CD8-positive, alpha-beta memory T cell (primary cell): ENCODE measurements around the gene TYK2. TPM values are rescaled to one million over a fixed set of nuclear protein-coding genes. Genes with fewer than 3 reads are reported as not detected.

ENCODE experiments used
- CTCF ChIA-PET: fragments of 350-600 bp; sonication (Branson Sonifier 250); formaldehyde crosslinking; loops from one replicate; lab custom pipeline; 2021; ENCODE audit warnings: antibody characterized with exemption; lab: Charles Lee
- POLR2A ChIA-PET: fragments of 350-600 bp; sonication (Branson Sonifier 250); formaldehyde crosslinking; loops from one replicate; lab custom pipeline; 2021; ENCODE audit warnings: antibody characterized with exemption; lab: Charles Lee
- DNase-seq, 5 donors: peaks; one replicate each; pipeline versions ENCODE4 v3.0.0 to v3.0.0-alpha.2; 2020 to 2022; ENCODE audit warnings: mixed read lengths in 1 of 5
- H3K27ac ChIP-seq: one replicate; pipeline ENCODE4 v1.7.0; 2013; ENCODE audit warnings: low read depth, mild to moderate bottlenecking, low read length, moderate library complexity
- H3K27me3 ChIP-seq: 2 replicates; pipeline ENCODE4 v1.7.0; 2013; ENCODE audit warnings: low read length, mild to moderate bottlenecking; ENCODE audit not compliant: insufficient read depth, poor library complexity, severe bottlenecking
- H3K36me3 ChIP-seq: 2 replicates; pipeline ENCODE4 v1.7.0; 2013; ENCODE audit warnings: mild to moderate bottlenecking, low read length, moderate library complexity; ENCODE audit not compliant: insufficient read depth
- H3K4me1 ChIP-seq: 2 replicates; pipeline ENCODE4 v1.7.0; 2013; ENCODE audit warnings: mild to moderate bottlenecking, low read length, moderate library complexity; ENCODE audit not compliant: insufficient read depth
- H3K4me3 ChIP-seq: 2 replicates; pipeline ENCODE4 v1.7.0; 2013; ENCODE audit warnings: mild to moderate bottlenecking, low read length
- H3K9me3 ChIP-seq: 2 replicates; pipeline ENCODE4 v1.7.0; 2013; ENCODE audit warnings: mild to moderate bottlenecking, low read length
- H3K27ac Mint-ChIP-seq, 8 donors: one replicate each; pipeline ENCODE4 v1.8.0; 2020 to 2021; ENCODE audit warnings: mixed read lengths in 8 of 8, mild to moderate bottlenecking in 6 of 8, inconsistent platforms in 3 of 8, moderate library complexity in 3 of 8
- H3K27me3 Mint-ChIP-seq, 2 donors: one replicate each; pipeline ENCODE4 v1.8.0; 2020 to 2021; ENCODE audit warnings: mixed read lengths in 2 of 2, mild to moderate bottlenecking in 1 of 2, moderate library complexity in 1 of 2
- H3K36me3 Mint-ChIP-seq, 3 donors: one replicate each; pipeline ENCODE4 v1.8.0; 2020 to 2021; ENCODE audit warnings: mixed read lengths in 3 of 3, inconsistent platforms in 1 of 3, mild to moderate bottlenecking in 1 of 3
- H3K4me1 Mint-ChIP-seq, 3 donors: one replicate each; pipeline ENCODE4 v1.8.0; 2020 to 2021; ENCODE audit warnings: mixed read lengths in 3 of 3, inconsistent platforms in 1 of 3, mild to moderate bottlenecking in 1 of 3
- H3K4me3 Mint-ChIP-seq, 7 donors: one replicate each; pipeline ENCODE4 v1.8.0; 2020 to 2021; ENCODE audit warnings: mixed read lengths in 7 of 7, mild to moderate bottlenecking in 6 of 7, moderate library complexity in 4 of 7, inconsistent platforms in 2 of 7
- H3K9me3 Mint-ChIP-seq, 5 donors: one replicate each; pipeline ENCODE4 v1.8.0; 2020 to 2022; ENCODE audit warnings: mixed read lengths in 5 of 5, mild to moderate bottlenecking in 3 of 5, moderate library complexity in 2 of 5, inconsistent platforms in 1 of 5
- polyA plus RNA-seq: library from polyadenylated mRNA; unstranded; fragments of 300-500 nt; fragmentation: Illumina TruSeq; gene quantifications from one replicate; pipeline ENCODE4 v1.2.3, GENCODE V29; 2021
- total RNA-seq, 2 experiments: library from RNA; stranded (reverse); gene quantifications; one replicate each; pipeline ENCODE4 v1.2.3, GENCODE V29; 2021

The TYK2 gene
- total RNA-seq (100 to 1,000 TPM; 210 to 212 TPM), polyA plus RNA-seq (74.4 TPM)

GRCh38 chr19:10380313-10381102 lies at the start of gene TYK2:
TSS of gene TYK2 (minus strand) at chr19:10380572. CDS start at chr19:10378406, 2,166 bp downstream.
- H3K36me3 ChIP-seq, result no peaks in the 10 kb centered on the region
- Mint-ChIP-seq H3K27ac (peak within 1 kb of the TSS; percentile 86 to 99 (median 97)), H3K27me3 (no peaks in the 10 kb centered on the region), H3K4me1 (peaks cover 18 to 28% (median 27%) of the 10 kb centered on the region in 3 donors), H3K9me3 (no peaks in the 10 kb centered on the region), H3K4me3 (peak within 1 kb of the TSS; percentile 90 to 97 (median 93)), H3K36me3 (peaks cover 6 to 30% (median 8%) of the 10 kb centered on the region in 3 donors)
- peak within 1 kb of the TSS; percentile 90 for H3K27ac ChIP-seq
- peak; percentile 92 to 97 (median 97) for DNase-seq
- H3K4me3 ChIP-seq, result peak within 1 kb of the TSS; percentile 91
- H3K4me1 ChIP-seq, result peaks cover 11% of the 10 kb centered on the region
- no peaks in the 10 kb centered on the region for H3K27me3 ChIP-seq
- ChIA-PET POLR2A (interaction anchor here (0.6 to 2.0 kb wide), 8 partner anchors 10 to 347 kb away, joined by 3 to 10 read pairs (median 4); partner anchors contain the start of genes CDC37, ICAM1, ICAM5 and RAVER1), CTCF (interaction anchor here (0.6 to 14.7 kb wide), 10 partner anchors 8 to 395 kb away, joined by 3 to 355 read pairs (median 4); partner anchors contain the start of gene ICAM1)
- no peaks in the 10 kb centered on the region for H3K9me3 ChIP-seq

GRCh38 chr19:10428996-10429381 lies 48.6 kb upstream of the TYK2 start:
- peaks cover 66 to 89% (median 72%) of the 10 kb centered on the region in 3 donors for H3K4me1 Mint-ChIP-seq
- peaks cover 0 to 4% (median 2%) of the 10 kb centered on the region in 5 donors for H3K9me3 Mint-ChIP-seq
- H3K27me3 Mint-ChIP-seq, result peaks cover 5 to 7% of the 10 kb centered on the region in 2 donors
- peaks cover 4% of the 10 kb centered on the region for H3K27me3 ChIP-seq
- H3K27ac ChIP-seq, result peak overlapping the region; percentile 76
- DNase-seq, result no peak
- H3K36me3 Mint-ChIP-seq, result peaks cover 0 to 4% (median 1%) of the 10 kb centered on the region in 3 donors
- no peaks in the 10 kb centered on the region for H3K9me3 ChIP-seq
- ChIA-PET CTCF (interaction anchor here (1.2 to 28.4 kb wide), 3 partner anchors 8 to 38 kb away, joined by 3 to 788 read pairs (median 14); partner anchors contain the start of genes CDC37 and PDE4A), POLR2A (interaction anchor here (0.9 to 1.4 kb wide), 3 partner anchors 11 to 139 kb away, joined by 3 to 14 read pairs (median 8); no protein-coding TSS in a partner anchor)
- H3K4me1 ChIP-seq, result peaks cover 66% of the 10 kb centered on the region
- H3K4me3 ChIP-seq, result no peak overlapping the region
- H3K36me3 ChIP-seq, result no peaks in the 10 kb centered on the region
- H3K27ac Mint-ChIP-seq, result peak overlapping the region; percentile 93 to 99 (median 98)
- H3K4me3 Mint-ChIP-seq, result peak overlapping the region in 4 of 7 donors; percentile 34 to 86 (median 66)

GRCh38 chr19:10427169-10427568 lies 46.8 kb upstream of the TYK2 start:
- Histone ChIP-seq H3K27ac (no peak overlapping the region), H3K27me3 (peaks cover 13% of the 10 kb centered on the region), H3K4me3 (no peak overlapping the region), H3K9me3 (no peaks in the 10 kb centered on the region), H3K36me3 (no peaks in the 10 kb centered on the region), H3K4me1 (peaks cover 68% of the 10 kb centered on the region)
- H3K27me3 Mint-ChIP-seq, result peaks cover 8 to 13% of the 10 kb centered on the region in 2 donors
- H3K4me1 Mint-ChIP-seq, result peaks cover 64 to 85% (median 72%) of the 10 kb centered on the region in 3 donors
- peaks cover 0 to 4% (median 1%) of the 10 kb centered on the region in 3 donors for H3K36me3 Mint-ChIP-seq
- POLR2A ChIA-PET, result interaction anchor here (0.6 to 1.2 kb wide), 3 partner anchors 10 to 1149 kb away, joined by 3 to 7 read pairs (median 6); no protein-coding TSS in a partner anchor
- H3K27ac Mint-ChIP-seq, result peak overlapping the region; percentile 39 to 99 (median 96)
- peaks cover 0 to 4% (median 2%) of the 10 kb centered on the region in 5 donors for H3K9me3 Mint-ChIP-seq
- CTCF ChIA-PET, result interaction anchor here (2.3 to 28.4 kb wide), 3 partner anchors 10 to 38 kb away, joined by 7 to 788 read pairs (median 14); partner anchors contain the start of genes CDC37 and PDE4A
- no peak for DNase-seq
- peak overlapping the region in 2 of 7 donors; percentile 28 to 89 for H3K4me3 Mint-ChIP-seq

GRCh38 chr19:10424011-10424637 lies 43.8 kb upstream of the TYK2 start:
- H3K27me3 Mint-ChIP-seq, result peaks cover 26 to 34% of the 10 kb centered on the region in 2 donors
- no peaks in the 10 kb centered on the region for H3K36me3 ChIP-seq
- H3K36me3 Mint-ChIP-seq, result peaks cover 0 to 2% (median 1%) of the 10 kb centered on the region in 3 donors
- peak overlapping the region; percentile 71 to 91 (median 86) for H3K4me3 Mint-ChIP-seq
- ChIA-PET POLR2A (interaction anchor here (1.6 kb wide), 1 partner anchor 11 kb away, joined by 6 read pairs; no protein-coding TSS in a partner anchor), CTCF (interaction anchor here (0.7 to 29.2 kb wide), 11 partner anchors 1 to 493 kb away, joined by 3 to 788 read pairs (median 4); partner anchors contain the start of genes CDC37, ICAM1 and PDE4A)
- H3K4me3 ChIP-seq, result peak overlapping the region; percentile 51
- H3K27ac Mint-ChIP-seq, result peak overlapping the region in 7 of 8 donors; percentile 47 to 100 (median 98)
- DNase-seq, result peak; percentile 49 to 76 (median 53)
- H3K4me1 ChIP-seq, result peaks cover 71% of the 10 kb centered on the region
- peaks cover 61 to 84% (median 70%) of the 10 kb centered on the region in 3 donors for H3K4me1 Mint-ChIP-seq
- peaks cover 0 to 2% (median 2%) of the 10 kb centered on the region in 5 donors for H3K9me3 Mint-ChIP-seq
- H3K27me3 ChIP-seq, result peaks cover 36% of the 10 kb centered on the region
- no peaks in the 10 kb centered on the region for H3K9me3 ChIP-seq
- H3K27ac ChIP-seq, result peak overlapping the region; percentile 51

- H3K27me3 ChIP-seq, result peaks cover 46% of the 10 kb centered on the region
- no peaks in the 10 kb centered on the region for H3K9me3 Mint-ChIP-seq
- H3K4me1 ChIP-seq, result peaks cover 73% of the 10 kb centered on the region
- POLR2A ChIA-PET, result interaction anchor here (1.6 kb wide), 1 partner anchor 10 kb away, joined by 6 read pairs; no protein-coding TSS in a partner anchor
- no peaks in the 10 kb centered on the region for H3K9me3 ChIP-seq
- H3K4me3 ChIP-seq, result no peak overlapping the region
- H3K36me3 ChIP-seq, result no peaks in the 10 kb centered on the region
- H3K27ac ChIP-seq, result no peak overlapping the region
- peaks cover 0 to 1% (median 0%) of the 10 kb centered on the region in 3 donors for H3K36me3 Mint-ChIP-seq
- CTCF ChIA-PET, result interaction anchor here (0.9 to 29.2 kb wide), 8 partner anchors 2 to 152 kb away, joined by 3 to 788 read pairs (median 4); partner anchors contain the start of genes CDC37, ICAM1 and PDE4A
- no peak overlapping the region for H3K4me3 Mint-ChIP-seq
- peaks cover 36 to 39% of the 10 kb centered on the region in 2 donors for H3K27me3 Mint-ChIP-seq
- peak overlapping the region in 3 of 8 donors; percentile 45 to 99 (median 79) for H3K27ac Mint-ChIP-seq
- peaks cover 57 to 82% (median 68%) of the 10 kb centered on the region in 3 donors for H3K4me1 Mint-ChIP-seq
- DNase-seq, result no peak
Measured at GRCh38 chr19:10422846-10423245, 42.5 kb upstream of the TYK2 start.

GRCh38 chr19:10422046-10422461 lies 41.7 kb upstream of the TYK2 start:
- H3K27ac Mint-ChIP-seq, result peak overlapping the region in 6 of 8 donors; percentile 39 to 85 (median 73)
- H3K4me3 Mint-ChIP-seq, result peak overlapping the region; percentile 42 to 73 (median 56)
- peaks cover 37 to 41% of the 10 kb centered on the region in 2 donors for H3K27me3 Mint-ChIP-seq
- Histone ChIP-seq H3K4me3 (no peak overlapping the region), H3K27me3 (peaks cover 53% of the 10 kb centered on the region), H3K36me3 (no peaks in the 10 kb centered on the region), H3K4me1 (peaks cover 75% of the 10 kb centered on the region), H3K27ac (no peak overlapping the region), H3K9me3 (no peaks in the 10 kb centered on the region)
- POLR2A ChIA-PET, result interaction anchor here (0.7 to 1.1 kb wide), 2 partner anchors 10 to 14 kb away, joined by 4 read pairs; no protein-coding TSS in a partner anchor
- H3K9me3 Mint-ChIP-seq, result no peaks in the 10 kb centered on the region
- peaks cover 51 to 79% (median 61%) of the 10 kb centered on the region in 3 donors for H3K4me1 Mint-ChIP-seq
- no peak for DNase-seq
- H3K36me3 Mint-ChIP-seq, result peaks cover 0 to 1% (median 0%) of the 10 kb centered on the region in 3 donors
- CTCF ChIA-PET, result interaction anchor here (28.4 to 29.2 kb wide), 2 partner anchors 3 to 12 kb away, joined by 788 read pairs; partner anchors contain the start of genes CDC37 and PDE4A
